Kidney epithelial cell (primary cell): ENCODE measurements around the gene PFKFB1. TPM values are rescaled to one million over a fixed set of nuclear protein-coding genes. Genes with fewer than 3 reads are reported as not detected.
"Not testable (repeated sequence)": the region's sequence is repeated elsewhere in the genome, so short reads cannot be mapped to it uniquely, and the experiment has no call there.

Source experiments
- DNase-seq: peaks from one replicate; pipeline ENCODE4 v3.0.0-alpha.2; 2010; ENCODE audit warnings: low read depth
- H3K27me3 ChIP-seq: 2 replicates; pipeline ENCODE4 v1.6.0; 2011; ENCODE audit warnings: low read length; ENCODE audit not compliant: control insufficient read depth, insufficient read depth
- H3K36me3 ChIP-seq: 2 replicates; pipeline ENCODE4 v1.5.1; 2011; ENCODE audit warnings: low read length; ENCODE audit not compliant: control insufficient read depth, insufficient read depth
- H3K4me3 ChIP-seq: 2 replicates; pipeline ENCODE4 v1.5.1; 2011; ENCODE audit warnings: low read depth, mild to moderate bottlenecking, control low read depth, low read length
- total RNA-seq: library from RNA; depleted of rRNA; stranded (reverse); fragments of >200 nt; gene quantifications from 2 replicates; pipeline ENCODE4 v1.2.3, GENCODE V29; 2015
- TF ChIP-seq, protein P1 (sequence below): IDR thresholded peaks from 2 replicates; pipeline ENCODE4 v1.5.1; 2011; ENCODE audit warnings: mild to moderate bottlenecking, moderate library complexity, low read length, control low read depth, inconsistent platforms; ENCODE audit not compliant: insufficient read depth, poor library complexity, severe bottlenecking

Gene PFKFB1
- total RNA-seq, 1 donor from 2014 or later: not detected

DNA sequence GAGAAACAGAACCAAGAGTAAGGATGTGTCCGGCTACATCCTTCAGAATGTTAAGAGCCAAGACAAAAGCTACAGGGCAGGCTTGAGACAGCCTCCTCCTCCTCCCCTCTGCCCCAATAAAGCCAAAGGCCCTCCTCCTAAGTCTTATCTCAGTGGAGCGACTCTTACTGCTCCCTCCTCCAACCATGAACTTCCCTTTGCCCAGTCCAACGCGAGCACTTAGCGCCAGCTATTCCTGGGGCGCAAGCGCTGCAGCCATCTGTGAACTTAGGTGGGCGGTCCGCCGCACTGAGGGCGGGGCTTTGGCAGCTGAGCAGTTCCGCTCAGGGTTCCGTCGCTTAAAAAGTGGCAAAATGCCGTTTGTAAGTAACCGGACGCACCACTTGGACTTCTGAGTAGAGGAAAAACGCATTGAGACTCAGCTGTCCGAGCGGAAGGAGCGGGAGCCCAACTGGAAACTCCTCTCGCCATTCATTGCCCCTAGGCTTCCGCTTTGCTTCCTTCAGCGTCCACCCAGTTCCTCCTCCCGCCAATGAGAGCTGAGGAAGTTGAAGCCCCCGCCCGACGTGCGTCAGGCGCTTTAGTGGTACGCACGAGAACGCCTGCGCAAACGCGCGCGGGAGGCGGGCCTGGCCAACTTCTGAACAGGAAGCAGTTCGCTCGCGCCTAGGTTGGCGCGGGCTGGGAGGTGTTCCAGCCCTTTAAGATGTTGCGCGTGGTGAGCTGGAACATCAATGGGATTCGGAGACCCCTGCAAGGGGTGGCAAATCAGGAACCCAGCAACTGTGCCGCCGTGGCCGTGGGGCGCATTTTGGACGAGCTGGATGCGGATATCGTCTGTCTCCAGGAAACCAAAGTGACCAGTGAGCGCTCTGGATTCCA is 6.0 kb upstream of the PFKFB1 start, which contains the start of gene APEX2:
TSS of gene APEX2 (plus strand) at position 647 of the 882 bp plus-strand sequence. CDS start at position 707, 60 bp downstream.
- TF ChIP-seq, protein P1, sequence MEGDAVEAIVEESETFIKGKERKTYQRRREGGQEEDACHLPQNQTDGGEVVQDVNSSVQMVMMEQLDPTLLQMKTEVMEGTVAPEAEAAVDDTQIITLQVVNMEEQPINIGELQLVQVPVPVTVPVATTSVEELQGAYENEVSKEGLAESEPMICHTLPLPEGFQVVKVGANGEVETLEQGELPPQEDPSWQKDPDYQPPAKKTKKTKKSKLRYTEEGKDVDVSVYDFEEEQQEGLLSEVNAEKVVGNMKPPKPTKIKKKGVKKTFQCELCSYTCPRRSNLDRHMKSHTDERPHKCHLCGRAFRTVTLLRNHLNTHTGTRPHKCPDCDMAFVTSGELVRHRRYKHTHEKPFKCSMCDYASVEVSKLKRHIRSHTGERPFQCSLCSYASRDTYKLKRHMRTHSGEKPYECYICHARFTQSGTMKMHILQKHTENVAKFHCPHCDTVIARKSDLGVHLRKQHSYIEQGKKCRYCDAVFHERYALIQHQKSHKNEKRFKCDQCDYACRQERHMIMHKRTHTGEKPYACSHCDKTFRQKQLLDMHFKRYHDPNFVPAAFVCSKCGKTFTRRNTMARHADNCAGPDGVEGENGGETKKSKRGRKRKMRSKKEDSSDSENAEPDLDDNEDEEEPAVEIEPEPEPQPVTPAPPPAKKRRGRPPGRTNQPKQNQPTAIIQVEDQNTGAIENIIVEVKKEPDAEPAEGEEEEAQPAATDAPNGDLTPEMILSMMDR: no peak
- H3K27me3 ChIP-seq: no peaks in the 10 kb centered on the region
- peak within 1 kb of the TSS; percentile 61 for H3K4me3 ChIP-seq
- no peaks in the 10 kb centered on the region for H3K36me3 ChIP-seq
- peak; percentile 65 for DNase-seq

- Histone ChIP-seq H3K27me3 (no peaks in the 10 kb centered on the region), H3K4me3 (no peak overlapping the region), H3K36me3 (no peaks in the 10 kb centered on the region)
- TF ChIP-seq, protein P1: no peak
- DNase-seq: no peak
Observed at GRCh38 chrX:54995621-54996020, 1.6 kb upstream of the PFKFB1 start.

DNA sequence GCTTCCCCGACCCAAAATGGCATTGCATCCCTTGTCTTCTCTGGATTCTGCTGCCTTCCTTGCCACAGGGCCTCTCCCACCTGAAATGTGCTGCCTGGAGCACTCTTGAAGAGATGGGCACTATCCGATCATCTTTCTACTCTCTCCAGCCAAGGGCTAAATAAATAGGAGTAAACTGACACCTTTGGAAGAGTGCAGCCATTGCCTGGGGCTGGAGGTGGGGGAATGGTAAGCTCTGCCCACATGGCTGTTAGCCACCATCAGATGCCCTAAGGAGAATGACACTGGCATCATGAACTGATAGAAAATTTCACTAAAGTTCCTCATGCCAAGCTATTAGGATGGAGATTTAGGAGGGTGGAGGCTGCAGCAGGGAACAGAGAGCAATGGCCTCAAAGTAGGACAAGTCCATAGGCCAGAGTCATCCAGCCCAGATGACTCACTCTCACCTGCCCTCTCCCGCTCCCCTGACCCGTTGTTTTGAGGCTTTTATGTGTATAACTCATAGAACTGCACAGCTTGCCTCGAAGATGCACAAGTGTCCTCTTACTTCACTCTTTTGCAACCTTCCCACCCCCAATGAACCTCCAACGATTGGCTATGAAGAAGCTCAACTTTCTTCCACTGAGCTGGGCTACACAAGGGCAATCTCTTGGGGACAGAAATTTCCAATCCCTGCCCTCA is 822 bp upstream of the PFKFB1 start:
- Histone ChIP-seq H3K36me3 (no peaks in the 10 kb centered on the region), H3K4me3 (no peak overlapping the region), H3K27me3 (no peaks in the 10 kb centered on the region)
- no peak for DNase-seq
- TF ChIP-seq, protein P1: no peak

DNA sequence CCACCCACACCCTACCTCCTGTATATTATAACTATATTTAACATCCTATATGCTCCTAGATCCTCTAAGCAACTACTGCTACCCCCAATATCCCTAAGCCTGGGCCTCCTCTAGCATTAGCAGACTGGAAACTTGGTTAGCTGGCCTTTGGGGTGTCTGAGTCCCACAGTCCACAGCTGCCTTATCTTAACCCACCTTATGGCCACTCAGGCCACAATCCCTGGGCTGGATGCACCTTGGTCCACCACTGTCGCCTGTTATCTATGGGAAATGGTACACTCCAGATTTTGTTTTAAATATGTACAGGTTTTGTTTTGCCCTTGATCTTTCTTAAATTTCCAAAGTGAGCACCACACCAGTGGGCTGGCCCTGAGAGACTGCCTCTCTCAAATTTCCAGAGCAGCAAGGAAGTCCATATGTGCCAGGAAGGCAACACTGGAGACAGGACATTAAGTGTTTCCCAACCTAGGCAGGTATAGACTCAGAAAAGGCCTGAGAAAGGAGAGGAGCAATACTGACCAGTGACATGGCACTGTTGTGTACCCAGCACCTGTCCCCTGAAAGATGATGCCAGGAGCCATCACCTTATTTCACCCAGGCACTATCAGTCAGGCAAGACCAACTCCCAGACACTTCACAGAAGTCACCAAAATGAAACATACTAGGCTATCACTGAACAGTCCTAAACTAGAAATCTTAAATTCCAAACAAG is 921 bp downstream of the PFKFB1 start:
- TF ChIP-seq, protein P1: no peak
- H3K4me3 ChIP-seq: no peak overlapping the region
- H3K36me3 ChIP-seq: no peaks in the 10 kb centered on the region
- DNase-seq: no peak
- no peaks in the 10 kb centered on the region for H3K27me3 ChIP-seq

DNA sequence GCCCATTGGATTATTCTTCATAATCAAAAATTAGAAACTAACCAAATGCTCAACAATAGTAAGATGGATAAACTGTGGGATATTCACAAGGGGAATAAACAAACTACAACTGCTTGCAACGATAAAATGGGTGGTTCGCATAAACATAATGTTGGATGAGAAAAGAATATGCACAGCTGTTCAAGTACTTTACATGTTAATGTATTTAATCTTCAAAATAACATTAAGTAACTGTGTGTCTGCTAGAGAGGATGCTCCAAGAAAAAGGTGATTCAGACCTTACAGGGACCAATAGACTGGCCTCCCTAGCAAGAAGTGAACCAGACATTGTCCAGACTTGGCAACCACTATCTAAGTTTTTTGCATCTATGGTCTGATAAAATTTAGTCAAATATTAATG is 2.3 kb downstream of the PFKFB1 start:
- H3K27me3 ChIP-seq: no peaks in the 10 kb centered on the region
- no peak overlapping the region for H3K4me3 ChIP-seq
- no peak for DNase-seq

GRCh38 chrX:54983306-54983705 is 10.7 kb downstream of the PFKFB1 start:
- not testable (repeated sequence) for DNase-seq, H3K36me3 ChIP-seq, H3K4me3 ChIP-seq, H3K27me3 ChIP-seq

More for the DNA sequence above, 2.3 kb downstream of the PFKFB1 start:
- TF ChIP-seq, protein P1: no peak
- H3K36me3 ChIP-seq: no peaks in the 10 kb centered on the region
